ENCODE measurements around the gene TRIM24. TPM values are rescaled to one million over a fixed set of nuclear protein-coding genes. Genes with fewer than 3 reads are reported as not detected.

The TRIM24 gene
- total RNA-seq, 3 donors from 2014 or later = 17.5 to 21.2 (median 18.9) TPM

DNA sequence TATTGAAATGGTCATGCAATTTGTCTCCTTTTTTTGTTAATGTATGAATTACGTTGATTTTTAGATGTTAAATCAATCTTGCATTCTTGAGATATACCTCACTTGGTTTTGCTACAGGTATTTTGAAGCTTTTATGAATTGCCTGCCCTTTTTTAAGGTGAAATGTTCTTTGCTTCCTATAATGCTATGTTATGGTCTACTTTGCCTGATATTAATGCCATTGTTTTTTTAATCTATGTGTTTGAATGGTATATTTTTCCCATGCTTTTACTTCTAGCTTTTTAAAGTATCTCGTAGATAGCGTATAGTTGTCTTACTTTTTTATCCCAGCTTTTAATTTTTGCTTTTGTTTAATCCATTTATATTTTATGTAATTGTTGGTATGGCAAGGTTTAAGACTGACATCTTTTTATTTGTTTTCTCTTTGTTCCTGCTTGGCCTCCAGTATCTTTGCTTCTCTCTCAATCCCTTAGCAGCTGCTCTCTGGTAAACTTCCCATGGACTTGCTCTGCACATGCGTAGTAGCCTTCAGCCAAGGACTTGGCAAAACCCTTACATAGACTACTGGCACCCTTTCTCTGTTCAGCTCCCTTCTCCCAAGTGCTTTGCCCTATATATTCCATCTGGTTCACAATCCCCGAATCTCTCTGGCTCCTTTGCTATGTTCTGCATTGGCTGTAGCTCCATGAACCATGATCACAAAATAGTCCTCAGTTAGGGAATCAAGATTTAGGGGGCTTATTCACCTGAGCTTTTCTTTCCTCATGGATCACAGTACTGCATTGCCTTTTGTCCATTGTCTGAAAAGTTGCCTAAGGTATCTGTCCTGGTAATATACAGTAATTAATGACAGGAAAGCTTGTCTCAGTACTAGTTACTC lies 8.4 kb downstream of the TRIM24 start:
- peaks cover 7% of the 10 kb centered on the region for H3K4me1 ChIP-seq (ENCODE audit: low read depth)
- no peak for ATAC-seq
- no peak for TF ChIP-seq CTCF (IDR thresholded peaks at IDR 0.05)
- no peak for DNase-seq
- H3K4me3 ChIP-seq = no peak overlapping the region
- H3K9me3 ChIP-seq = no peaks in the 10 kb centered on the region
- intact Hi-C loops (cut with DNase I, micrococcal nuclease) = no loop called here
- H3K36me3 ChIP-seq (ENCODE audit: low read depth) = no peaks in the 10 kb centered on the region

DNA sequence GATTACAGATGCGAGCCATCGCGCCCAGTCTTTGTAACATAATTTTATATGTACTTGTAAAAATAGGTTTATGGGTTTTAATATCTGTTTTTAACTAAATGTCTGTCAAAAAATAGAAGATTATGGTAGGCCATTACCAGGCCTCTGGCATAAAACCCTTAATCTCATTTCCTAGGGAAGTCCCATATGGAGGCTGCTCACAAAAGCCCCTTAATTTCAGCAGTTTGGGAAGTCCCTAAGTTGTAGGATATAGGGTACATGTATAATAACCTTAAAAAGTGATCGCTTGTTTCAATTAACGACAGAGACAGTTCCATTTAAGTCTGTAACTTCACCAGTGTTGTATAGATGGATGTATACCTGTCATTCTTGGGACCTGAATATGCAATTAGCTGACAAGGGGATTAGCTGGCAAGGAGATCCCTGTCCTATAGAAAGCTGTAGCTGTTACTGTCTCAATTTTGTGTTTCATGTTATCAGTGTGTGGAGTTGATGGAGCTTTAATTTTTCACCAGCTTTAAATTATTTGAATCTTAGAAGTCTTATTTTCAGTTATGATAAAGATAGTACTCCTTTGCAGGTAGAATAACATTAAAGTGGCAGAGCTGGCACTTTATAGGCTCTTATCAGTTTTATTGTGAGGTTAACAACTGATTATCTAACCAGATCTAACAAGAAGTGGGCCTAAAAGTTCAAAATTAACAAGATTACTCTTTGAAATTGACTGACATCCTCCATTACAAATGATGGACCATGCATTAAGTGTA lies 10.5 kb downstream of the TRIM24 start:
- DNase-seq (no peak), ATAC-seq (no peak)
- intact Hi-C loops (cut with DNase I, micrococcal nuclease) = no loop called here
- H3K4me3 ChIP-seq = no peak overlapping the region
- peaks cover 8% of the 10 kb centered on the region for H3K4me1 ChIP-seq (ENCODE audit: low read depth)
- no peak for TF ChIP-seq CTCF (IDR thresholded peaks at IDR 0.05)
- H3K9me3 ChIP-seq = no peaks in the 10 kb centered on the region
- no peaks in the 10 kb centered on the region for H3K36me3 ChIP-seq (ENCODE audit: low read depth)

DNA sequence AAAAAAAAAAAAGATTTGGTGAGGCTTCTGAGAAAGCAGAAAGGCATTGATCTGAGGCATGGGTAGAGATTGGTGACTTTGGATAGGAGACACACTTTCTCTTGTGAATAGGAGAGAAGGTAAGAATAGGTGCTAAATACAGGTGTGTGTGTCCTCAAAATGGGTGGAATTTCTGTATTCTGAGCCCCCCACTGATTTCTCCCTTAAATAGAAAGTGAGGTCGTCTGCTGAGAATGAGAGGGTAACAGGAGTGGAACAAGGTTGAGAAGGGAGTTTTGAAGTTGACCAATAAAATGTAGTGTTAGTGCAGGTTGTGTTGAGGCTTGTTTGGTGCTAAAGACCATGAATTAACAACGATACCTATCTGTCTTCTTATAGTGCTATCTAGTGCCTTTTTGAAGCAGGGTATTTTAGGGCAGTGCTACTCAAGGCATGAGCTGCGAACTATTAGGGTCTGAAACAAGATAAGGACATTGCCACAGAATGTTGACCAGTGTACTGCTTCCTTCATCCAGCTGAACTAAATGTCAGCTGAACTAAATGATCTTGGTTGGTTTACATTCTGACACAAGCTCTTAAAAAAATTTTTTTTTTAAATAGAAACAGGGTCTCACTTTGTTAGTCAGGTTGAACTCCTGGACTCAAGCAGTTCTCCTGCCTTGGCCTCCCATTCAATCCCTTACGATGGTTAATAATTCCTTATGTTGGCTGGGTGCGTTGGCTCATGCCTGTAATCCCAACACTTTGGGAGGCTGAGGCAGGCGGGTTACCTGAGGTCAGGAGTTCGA lies 12.4 kb downstream of the TRIM24 start:
- H3K4me3 ChIP-seq = no peak overlapping the region
- H3K9me3 ChIP-seq = no peaks in the 10 kb centered on the region
- H3K36me3 ChIP-seq (ENCODE audit: low read depth) = no peaks in the 10 kb centered on the region
- TF ChIP-seq CTCF (IDR thresholded peaks at IDR 0.05) = no peak
- ATAC-seq = no peak
- DNase-seq = no peak
- intact Hi-C loops (cut with DNase I, micrococcal nuclease) = no loop called here
- peaks cover 23% of the 10 kb centered on the region for H3K4me1 ChIP-seq (ENCODE audit: low read depth)

DNA sequence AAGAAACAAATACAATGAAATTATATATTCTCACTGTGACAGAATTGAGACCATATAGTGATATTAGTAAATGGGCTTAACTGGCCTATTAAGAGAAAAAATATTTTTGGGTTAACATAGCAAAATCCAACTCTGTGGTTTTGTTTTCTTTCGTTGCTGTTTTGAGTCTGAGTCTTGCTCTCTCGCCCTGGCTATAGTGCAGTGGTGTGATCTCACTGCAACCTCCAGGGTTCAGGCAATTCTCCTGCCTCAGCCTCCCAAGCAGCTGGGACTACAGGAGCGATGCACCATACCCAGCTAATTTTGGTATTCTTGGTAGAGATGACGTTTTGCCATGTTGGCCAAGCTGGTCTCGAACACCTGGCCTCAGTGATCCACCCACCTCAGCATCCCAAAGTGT lies 15.3 kb downstream of the TRIM24 start:
- intact Hi-C loops (cut with DNase I, micrococcal nuclease) = no loop called here
- TF ChIP-seq CTCF (IDR thresholded peaks at IDR 0.05) = no peak
- Histone ChIP-seq H3K9me3 (no peaks in the 10 kb centered on the region), H3K4me1 (ENCODE audit: low read depth) (peaks cover 35% of the 10 kb centered on the region), H3K36me3 (ENCODE audit: low read depth) (no peaks in the 10 kb centered on the region), H3K4me3 (no peak overlapping the region)
- DNase-seq (no peak), ATAC-seq (no peak)

DNA sequence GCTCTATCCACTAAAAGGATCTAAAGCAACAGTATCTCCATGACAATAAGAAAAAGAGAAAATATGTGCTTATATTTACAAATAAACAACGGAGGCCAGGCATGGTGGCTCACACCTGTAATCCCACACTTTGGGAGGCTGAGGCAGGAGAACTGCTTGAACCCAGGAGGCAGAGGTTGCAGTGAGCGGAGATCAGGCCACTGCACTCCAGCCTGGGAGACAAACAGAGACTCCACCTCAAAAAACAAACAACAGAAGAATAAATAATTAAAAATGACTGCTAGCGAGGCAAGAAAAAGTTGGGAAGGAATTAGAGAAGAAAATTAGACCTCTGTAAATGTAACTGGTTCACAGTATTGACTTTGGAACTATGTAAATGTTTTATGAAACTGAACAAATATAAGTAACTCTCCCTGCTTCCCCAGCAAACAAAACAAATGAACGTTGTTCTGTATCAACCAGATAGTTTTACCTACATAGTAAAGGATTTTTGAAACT lies 17.1 kb downstream of the TRIM24 start:
- H3K4me3 ChIP-seq = no peak overlapping the region
- H3K4me1 ChIP-seq (ENCODE audit: low read depth) = peaks cover 30% of the 10 kb centered on the region
- intact Hi-C loops (cut with DNase I, micrococcal nuclease) = no loop called here
- ATAC-seq (peak; percentile 57), DNase-seq (no peak)
- TF ChIP-seq CTCF (IDR thresholded peaks at IDR 0.05) = no peak
- H3K36me3 ChIP-seq (ENCODE audit: low read depth) = no peaks in the 10 kb centered on the region
- H3K9me3 ChIP-seq = no peaks in the 10 kb centered on the region

Data from mucosa of descending colon (tissue), 3 donors.